GM12801 (cell line): ENCODE results near the gene ENOX1.

Experiments used
- TF ChIP-seq, protein P1 (sequence below): IDR thresholded peaks from one replicate; pipeline ENCODE4 v1.5.1; 2011; ENCODE audit warnings: control low read depth; ENCODE audit not compliant: insufficient read length; ENCODE audit errors: extremely low read depth

ENOX1 gene

DNA sequence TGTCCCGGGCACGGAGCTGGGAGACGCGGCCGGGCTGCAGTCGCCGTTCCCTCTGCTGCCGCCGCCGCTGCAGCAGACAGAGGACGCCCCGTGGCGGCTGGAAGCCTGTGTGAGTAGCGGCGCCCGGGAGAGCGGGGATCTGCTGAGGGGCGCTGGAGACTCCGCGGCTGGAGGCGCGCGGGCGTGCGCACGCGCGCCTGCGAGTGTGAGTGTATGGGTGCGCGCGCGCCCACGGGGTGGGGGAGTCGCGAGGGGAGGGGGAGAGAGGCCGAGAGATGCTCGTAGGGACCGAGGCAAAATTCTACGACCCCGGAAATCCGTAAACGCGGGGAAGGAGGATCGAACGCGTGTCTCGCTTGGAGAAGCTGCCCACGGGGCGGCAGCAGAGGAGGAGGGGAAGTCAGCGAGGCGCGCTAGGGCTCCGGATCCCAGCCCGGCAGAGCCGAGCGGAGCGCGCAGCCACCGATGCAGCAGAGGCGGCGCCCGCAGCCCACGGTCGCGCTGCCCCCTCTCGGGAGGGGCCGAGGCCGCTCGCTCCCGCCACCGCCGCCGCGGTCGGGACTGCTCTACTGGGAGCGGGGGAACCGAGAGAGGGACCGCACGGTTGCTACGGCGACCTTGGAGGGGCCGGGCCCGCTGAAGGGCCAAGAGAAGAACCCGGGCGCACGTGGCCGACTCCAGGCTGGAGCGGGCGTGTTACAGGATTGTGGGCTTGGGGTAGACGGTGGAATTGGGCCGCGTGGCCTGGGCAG, at the start of gene ENOX1:
TSS of gene ENOX1 (minus strand) at position 207 of the 752 bp plus-strand sequence.
- TF ChIP-seq, protein P1, sequence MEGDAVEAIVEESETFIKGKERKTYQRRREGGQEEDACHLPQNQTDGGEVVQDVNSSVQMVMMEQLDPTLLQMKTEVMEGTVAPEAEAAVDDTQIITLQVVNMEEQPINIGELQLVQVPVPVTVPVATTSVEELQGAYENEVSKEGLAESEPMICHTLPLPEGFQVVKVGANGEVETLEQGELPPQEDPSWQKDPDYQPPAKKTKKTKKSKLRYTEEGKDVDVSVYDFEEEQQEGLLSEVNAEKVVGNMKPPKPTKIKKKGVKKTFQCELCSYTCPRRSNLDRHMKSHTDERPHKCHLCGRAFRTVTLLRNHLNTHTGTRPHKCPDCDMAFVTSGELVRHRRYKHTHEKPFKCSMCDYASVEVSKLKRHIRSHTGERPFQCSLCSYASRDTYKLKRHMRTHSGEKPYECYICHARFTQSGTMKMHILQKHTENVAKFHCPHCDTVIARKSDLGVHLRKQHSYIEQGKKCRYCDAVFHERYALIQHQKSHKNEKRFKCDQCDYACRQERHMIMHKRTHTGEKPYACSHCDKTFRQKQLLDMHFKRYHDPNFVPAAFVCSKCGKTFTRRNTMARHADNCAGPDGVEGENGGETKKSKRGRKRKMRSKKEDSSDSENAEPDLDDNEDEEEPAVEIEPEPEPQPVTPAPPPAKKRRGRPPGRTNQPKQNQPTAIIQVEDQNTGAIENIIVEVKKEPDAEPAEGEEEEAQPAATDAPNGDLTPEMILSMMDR = no peak

DNA sequence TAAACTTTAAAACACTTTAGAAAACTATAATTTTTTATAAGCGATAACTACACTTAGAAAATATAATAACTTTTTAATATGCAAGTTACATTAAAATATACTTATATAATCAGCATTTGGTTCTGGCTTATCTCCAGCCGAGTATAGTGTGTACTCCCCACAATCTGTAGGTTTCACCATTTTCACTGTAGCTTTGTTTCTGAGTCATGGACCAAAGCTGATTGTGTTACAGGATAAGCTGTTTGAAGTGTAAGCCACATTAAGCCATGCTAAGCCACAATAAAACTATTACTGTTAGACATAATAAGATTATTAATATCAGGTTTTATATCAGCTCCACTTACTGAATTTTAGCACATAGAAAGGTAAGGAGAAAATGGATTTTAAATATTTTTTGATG, 48.9 kb upstream of the ENOX1 start:
- TF ChIP-seq, protein P1 = no peak

DNA sequence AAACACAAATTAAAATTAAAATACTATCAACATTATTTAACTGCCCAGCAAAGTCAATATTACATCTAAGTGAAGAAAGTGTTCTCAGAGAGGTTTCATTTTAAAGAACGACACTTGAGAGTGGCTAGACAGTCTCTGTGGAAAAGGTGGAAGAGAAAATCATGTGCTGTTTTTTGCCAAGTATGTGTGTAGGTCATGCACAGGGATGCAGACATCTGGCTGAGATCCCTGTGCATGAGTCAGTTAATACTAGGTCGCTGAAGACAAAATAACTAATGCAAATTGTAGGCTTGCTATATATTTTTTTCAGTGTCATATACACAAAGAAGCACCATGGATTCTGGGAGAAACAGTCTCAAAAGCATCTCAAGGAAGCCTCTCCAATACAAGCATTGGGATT, 44.3 kb upstream of the ENOX1 start:
- TF ChIP-seq, protein P1 = no peak

DNA sequence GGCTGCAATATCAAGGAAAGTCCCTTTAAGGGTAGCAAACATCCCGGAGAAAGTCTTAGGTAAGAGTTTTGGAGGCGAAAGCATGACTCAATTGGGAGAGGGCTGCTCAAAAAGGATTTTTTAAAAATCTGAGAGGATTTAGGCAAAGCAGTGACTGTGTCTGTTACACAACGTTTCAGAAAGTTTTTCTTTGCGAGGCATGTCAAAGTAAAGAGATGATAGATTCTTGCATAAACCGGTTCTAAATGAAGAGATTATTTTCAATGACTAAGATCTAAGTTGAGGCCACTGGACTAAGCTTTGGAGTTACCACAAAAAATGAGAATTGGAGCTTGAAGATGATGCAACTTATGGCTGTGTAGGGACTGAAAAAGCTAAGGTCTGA, 43.7 kb upstream of the ENOX1 start:
- TF ChIP-seq, protein P1 = no peak

DNA sequence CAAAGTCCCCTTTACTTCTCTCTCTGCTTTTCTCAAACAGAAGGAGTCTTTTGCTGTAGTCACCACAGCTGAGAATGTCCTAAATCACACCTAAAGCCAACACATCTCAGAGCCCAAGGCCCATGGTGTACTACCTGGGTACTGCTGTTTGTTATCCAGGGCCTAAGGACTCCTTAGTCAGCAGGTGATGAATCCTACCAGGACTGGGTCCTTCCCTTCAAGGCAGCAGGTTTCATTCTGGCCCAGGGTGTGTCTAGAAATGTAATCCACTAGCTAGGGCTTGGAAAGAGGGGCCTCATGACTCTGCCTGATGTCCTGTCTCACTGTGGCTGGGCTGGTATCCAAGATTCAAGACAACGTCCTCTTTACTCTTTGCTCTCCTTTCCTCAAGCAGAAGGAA, 36.2 kb upstream of the ENOX1 start:
- TF ChIP-seq, protein P1 = no peak

DNA sequence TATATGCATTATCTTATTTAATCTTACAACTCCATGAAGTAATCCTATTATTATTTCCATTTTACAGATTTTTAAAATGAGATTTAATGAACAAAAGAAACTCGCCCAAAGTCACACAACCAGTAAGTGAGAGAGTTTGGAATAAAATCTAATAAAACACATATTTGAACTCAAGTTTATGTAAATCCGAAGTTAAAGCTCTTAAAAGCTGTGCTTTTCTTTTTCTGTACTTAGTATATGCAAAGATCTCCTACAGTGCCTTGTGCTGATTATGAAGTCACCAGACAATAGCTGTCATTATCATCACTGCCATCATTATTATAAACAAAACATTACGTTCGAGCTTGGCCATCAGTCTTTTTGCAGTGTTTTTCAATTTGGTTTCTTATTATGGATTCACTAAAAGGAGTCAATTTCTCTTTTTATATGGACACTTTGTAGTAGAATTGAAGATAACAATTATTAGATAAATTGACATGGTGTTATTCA, 29.7 kb upstream of the ENOX1 start:
- TF ChIP-seq, protein P1 = no peak

DNA sequence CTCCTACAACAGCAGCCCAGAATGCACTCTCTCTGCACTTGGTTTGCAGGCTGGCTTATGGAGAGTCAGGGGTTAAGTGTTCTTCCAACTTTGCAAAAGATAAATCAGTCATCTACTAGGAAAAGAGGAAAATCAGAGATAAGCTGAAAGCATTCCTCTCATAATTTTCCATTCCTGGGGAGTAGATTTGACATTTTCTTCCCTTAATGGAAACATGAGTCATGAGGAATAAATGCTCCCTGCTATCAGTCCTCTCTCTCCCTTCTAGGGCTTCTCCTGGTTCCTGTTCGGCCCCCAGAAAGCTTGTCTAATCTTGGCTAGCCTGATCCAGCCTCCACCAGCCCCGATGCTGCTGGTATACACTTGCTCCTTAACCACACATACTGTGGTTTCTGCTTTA, 28.4 kb upstream of the ENOX1 start:
- TF ChIP-seq, protein P1 = no peak
